Astrocyte of the spinal cord (primary cell): ENCODE data around the gene PCNA.
A peak's percentile ranks its signal among the peaks of the same experiment; 100 is the strongest.

Experiments used
- DNase-seq: peaks from one replicate; pipeline ENCODE4 v3.0.0; 2011; ENCODE audit warnings: low read depth, low spot score
- H3K4me3 ChIP-seq: 2 replicates; pipeline ENCODE4 v1.5.1; 2011; ENCODE audit warnings: low read depth, mild to moderate bottlenecking, low read length, moderate library complexity
- in situ Hi-C: cut with HindIII; loops from 2 replicates; pipeline ENCODE4 v1.10.0; 2017; ENCODE audit warnings: low sequenced_read_pairs
- TF ChIP-seq, protein P1 (sequence below): IDR thresholded peaks from 2 replicates; pipeline ENCODE4 v1.5.1; 2012; ENCODE audit warnings: low read depth, mild to moderate bottlenecking, low read length, inconsistent platforms

The PCNA gene

GRCh38 chr20:5150226-5151076, 30.7 kb upstream of the PCNA start:
- in situ Hi-C loops: no loop called here
- no peak overlapping the region for H3K4me3 ChIP-seq
- TF ChIP-seq, protein P1, sequence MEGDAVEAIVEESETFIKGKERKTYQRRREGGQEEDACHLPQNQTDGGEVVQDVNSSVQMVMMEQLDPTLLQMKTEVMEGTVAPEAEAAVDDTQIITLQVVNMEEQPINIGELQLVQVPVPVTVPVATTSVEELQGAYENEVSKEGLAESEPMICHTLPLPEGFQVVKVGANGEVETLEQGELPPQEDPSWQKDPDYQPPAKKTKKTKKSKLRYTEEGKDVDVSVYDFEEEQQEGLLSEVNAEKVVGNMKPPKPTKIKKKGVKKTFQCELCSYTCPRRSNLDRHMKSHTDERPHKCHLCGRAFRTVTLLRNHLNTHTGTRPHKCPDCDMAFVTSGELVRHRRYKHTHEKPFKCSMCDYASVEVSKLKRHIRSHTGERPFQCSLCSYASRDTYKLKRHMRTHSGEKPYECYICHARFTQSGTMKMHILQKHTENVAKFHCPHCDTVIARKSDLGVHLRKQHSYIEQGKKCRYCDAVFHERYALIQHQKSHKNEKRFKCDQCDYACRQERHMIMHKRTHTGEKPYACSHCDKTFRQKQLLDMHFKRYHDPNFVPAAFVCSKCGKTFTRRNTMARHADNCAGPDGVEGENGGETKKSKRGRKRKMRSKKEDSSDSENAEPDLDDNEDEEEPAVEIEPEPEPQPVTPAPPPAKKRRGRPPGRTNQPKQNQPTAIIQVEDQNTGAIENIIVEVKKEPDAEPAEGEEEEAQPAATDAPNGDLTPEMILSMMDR: no peak
- DNase-seq: peak; percentile 55

DNA sequence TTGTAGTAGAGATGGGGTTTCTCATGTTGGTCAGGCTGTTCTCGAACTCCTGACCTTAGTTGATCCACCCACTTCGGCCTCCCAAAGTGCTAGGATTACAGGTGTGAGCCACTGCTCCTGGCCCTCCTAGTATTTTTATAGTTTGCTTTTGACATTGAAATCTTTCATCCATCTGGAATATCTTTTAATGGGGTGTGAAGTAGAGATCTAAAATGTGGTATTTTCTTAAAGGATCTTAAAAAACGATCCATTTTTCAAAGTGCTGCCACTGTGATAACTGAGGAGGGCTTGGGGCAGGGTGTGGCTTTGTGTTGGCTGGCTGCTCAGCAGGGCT, 30.1 kb upstream of the PCNA start:
- TF ChIP-seq, protein P1: no peak
- in situ Hi-C loops: no loop called here
- no peak overlapping the region for H3K4me3 ChIP-seq
- no peak for DNase-seq

DNA sequence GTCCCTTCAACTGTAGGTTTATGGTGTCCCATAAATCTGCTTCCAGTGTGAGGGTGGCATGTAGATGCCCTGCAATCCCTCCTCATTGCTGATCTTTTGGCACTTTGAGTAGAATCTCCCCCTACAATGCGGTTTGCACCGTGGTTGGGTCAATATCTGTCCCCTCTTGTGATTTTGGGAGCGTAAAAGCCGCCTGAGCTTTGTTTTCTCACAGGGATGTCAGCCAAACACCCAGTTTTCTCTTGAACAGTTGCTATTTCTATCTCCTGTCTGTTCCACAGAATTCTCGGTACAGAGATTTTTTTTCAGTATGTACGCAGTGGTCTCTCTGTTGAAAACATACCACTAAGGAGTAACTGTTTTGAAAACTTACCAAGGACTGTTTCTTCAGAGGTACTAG, 28.8 kb upstream of the PCNA start:
- no peak overlapping the region for H3K4me3 ChIP-seq
- in situ Hi-C loops: no loop called here
- TF ChIP-seq, protein P1: no peak
- DNase-seq: no peak

DNA sequence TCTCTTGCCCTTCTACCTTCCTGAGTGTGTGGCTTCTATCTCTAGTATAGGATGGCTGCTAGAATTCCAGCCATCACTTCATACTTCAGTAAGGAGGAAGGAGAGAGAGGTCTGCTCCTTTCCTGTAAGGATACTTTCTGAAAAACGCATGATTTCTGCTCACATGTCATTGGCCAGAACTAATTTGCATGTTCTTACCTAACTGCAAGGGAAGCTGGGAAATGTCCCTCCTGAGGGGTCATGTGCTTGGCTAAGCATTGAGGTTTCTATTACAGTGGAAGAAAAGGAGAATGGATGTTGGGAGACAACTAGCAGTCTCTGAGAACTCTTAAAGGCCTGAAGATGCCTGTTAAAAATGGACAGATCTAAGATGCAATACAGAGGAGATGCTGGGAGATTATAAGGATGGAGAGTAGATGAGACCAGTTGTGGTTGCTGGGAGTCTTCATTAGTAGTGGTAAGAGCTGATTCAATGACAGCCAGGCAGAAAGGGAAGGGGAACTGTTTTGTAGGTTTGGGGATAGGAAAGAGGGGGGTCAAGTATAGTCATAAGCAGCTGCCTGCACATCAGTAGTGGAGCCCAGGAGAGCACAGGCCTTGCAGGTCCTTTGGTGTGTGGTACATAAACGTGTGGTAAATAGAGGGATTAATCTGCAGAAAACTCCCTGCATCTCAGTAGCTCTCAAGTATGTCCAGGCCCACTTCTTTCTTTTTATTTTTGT, 27.3 kb upstream of the PCNA start:
- in situ Hi-C loops: no loop called here
- H3K4me3 ChIP-seq: no peak overlapping the region
- DNase-seq: no peak
- TF ChIP-seq, protein P1: no peak

GRCh38 chr20:5146099-5146668, 26.4 kb upstream of the PCNA start:
- TF ChIP-seq, protein P1: no peak
- in situ Hi-C loops: no loop called here
- H3K4me3 ChIP-seq: no peak overlapping the region
- DNase-seq: no peak

- TF ChIP-seq, protein P1: no peak
- no peak for DNase-seq
- in situ Hi-C loops: no loop called here
- no peak overlapping the region for H3K4me3 ChIP-seq
Measured at GRCh38 chr20:5145365-5146098, 25.8 kb upstream of the PCNA start.
